Ishikawa (cell line): ENCODE data around the gene SMAD5.

ENCODE experiments used
- CEBPB ChIP-seq: IDR thresholded peaks from 2 replicates; pipeline ENCODE4 v1.6.1; 2012
- CREB1 ChIP-seq: IDR thresholded peaks from 2 replicates; pipeline ENCODE4 v1.6.1; 2012; ENCODE audit warnings: low read depth
- EGR1 ChIP-seq: IDR thresholded peaks from 2 replicates; pipeline ENCODE4 v1.6.1; 2012
- EP300 ChIP-seq: IDR thresholded peaks from 2 replicates; pipeline ENCODE4 v1.6.1; 2012; ENCODE audit warnings: borderline replicate concordance
- FOXM1 ChIP-seq: IDR thresholded peaks from 2 replicates; pipeline ENCODE4 v1.6.1; 2012; ENCODE audit warnings: low read depth, borderline replicate concordance
- NFIC ChIP-seq: IDR thresholded peaks from 2 replicates; pipeline ENCODE4 v1.6.1; 2012
- RAD21 ChIP-seq: IDR thresholded peaks from 2 replicates; pipeline ENCODE4 v1.6.1; 2012; ENCODE audit warnings: low read depth
- TAF1 ChIP-seq: IDR thresholded peaks from 2 replicates; pipeline ENCODE4 v1.6.1; 2012; ENCODE audit warnings: low read depth, mild to moderate bottlenecking
- TCF12 ChIP-seq: IDR thresholded peaks from 2 replicates; pipeline ENCODE4 v1.6.1; 2012; ENCODE audit warnings: low read depth
- TEAD4 ChIP-seq: IDR thresholded peaks from 2 replicates; pipeline ENCODE4 v1.6.1; 2012
- YY1 ChIP-seq: IDR thresholded peaks from 2 replicates; pipeline ENCODE4 v1.6.1; 2012; ENCODE audit warnings: low read depth
- TF ChIP-seq, protein P1 (sequence below): IDR thresholded peaks from 2 replicates; pipeline ENCODE4 v1.6.1; 2012
- TF ChIP-seq, protein P2 (sequence below): IDR thresholded peaks from 2 replicates; pipeline ENCODE4 v1.6.1; 2012; ENCODE audit warnings: low read depth, mild to moderate bottlenecking
- TF ChIP-seq, protein P3 (sequence below): IDR thresholded peaks from 2 replicates; pipeline ENCODE4 v1.6.1; 2012

DNA sequence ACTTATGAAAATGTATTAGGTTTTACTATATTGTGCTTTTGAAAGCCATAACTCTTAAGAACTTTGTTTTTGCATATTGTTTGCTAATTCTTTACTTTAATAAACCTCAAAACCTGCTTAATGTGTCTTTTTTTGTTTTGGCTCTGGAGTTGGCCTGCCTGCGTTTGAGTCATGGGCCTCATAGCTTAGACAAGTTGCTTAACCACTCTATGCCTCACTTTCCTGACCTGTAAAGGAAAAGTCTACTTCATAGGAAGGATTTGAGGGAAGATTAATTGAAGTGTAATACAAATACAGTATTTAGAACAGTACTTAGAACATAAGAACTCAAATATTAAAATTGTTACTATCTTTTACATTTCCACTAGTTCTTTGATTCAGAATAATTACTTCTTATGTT is 50.0 kb downstream of the SMAD5 start:
- TF ChIP-seq, protein P1, sequence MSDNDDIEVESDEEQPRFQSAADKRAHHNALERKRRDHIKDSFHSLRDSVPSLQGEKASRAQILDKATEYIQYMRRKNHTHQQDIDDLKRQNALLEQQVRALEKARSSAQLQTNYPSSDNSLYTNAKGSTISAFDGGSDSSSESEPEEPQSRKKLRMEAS = no peak
- no peak for TF ChIP-seq TCF12
- no peak for TF ChIP-seq NFIC
- no peak for TF ChIP-seq CEBPB
- TF ChIP-seq, protein P2, sequence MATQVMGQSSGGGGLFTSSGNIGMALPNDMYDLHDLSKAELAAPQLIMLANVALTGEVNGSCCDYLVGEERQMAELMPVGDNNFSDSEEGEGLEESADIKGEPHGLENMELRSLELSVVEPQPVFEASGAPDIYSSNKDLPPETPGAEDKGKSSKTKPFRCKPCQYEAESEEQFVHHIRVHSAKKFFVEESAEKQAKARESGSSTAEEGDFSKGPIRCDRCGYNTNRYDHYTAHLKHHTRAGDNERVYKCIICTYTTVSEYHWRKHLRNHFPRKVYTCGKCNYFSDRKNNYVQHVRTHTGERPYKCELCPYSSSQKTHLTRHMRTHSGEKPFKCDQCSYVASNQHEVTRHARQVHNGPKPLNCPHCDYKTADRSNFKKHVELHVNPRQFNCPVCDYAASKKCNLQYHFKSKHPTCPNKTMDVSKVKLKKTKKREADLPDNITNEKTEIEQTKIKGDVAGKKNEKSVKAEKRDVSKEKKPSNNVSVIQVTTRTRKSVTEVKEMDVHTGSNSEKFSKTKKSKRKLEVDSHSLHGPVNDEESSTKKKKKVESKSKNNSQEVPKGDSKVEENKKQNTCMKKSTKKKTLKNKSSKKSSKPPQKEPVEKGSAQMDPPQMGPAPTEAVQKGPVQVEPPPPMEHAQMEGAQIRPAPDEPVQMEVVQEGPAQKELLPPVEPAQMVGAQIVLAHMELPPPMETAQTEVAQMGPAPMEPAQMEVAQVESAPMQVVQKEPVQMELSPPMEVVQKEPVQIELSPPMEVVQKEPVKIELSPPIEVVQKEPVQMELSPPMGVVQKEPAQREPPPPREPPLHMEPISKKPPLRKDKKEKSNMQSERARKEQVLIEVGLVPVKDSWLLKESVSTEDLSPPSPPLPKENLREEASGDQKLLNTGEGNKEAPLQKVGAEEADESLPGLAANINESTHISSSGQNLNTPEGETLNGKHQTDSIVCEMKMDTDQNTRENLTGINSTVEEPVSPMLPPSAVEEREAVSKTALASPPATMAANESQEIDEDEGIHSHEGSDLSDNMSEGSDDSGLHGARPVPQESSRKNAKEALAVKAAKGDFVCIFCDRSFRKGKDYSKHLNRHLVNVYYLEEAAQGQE = no peak
- TF ChIP-seq, protein P3, sequence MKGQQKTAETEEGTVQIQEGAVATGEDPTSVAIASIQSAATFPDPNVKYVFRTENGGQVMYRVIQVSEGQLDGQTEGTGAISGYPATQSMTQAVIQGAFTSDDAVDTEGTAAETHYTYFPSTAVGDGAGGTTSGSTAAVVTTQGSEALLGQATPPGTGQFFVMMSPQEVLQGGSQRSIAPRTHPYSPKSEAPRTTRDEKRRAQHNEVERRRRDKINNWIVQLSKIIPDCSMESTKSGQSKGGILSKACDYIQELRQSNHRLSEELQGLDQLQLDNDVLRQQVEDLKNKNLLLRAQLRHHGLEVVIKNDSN = no peak
- no peak for TF ChIP-seq RAD21
- TF ChIP-seq TEAD4 = no peak
- TF ChIP-seq EP300 = no peak
- no peak for TF ChIP-seq YY1
- no peak for TF ChIP-seq CREB1
- TF ChIP-seq FOXM1 = no peak
- no peak for TF ChIP-seq TAF1
- no peak for TF ChIP-seq EGR1
